SK-N-SH treated with all-trans-retinoic acid at 6 μM for 48 hours (cell line): ENCODE measurements around the gene WIPF2.

Experiments
- ARNTL ChIP-seq: fragments of 450-650 bp; formaldehyde crosslinking; IDR thresholded peaks from 2 replicates; pipeline ENCODE4 v1.5.0; 2020; ENCODE audit warnings: low read depth, mild to moderate bottlenecking, moderate library complexity, borderline replicate concordance
- PATZ1 ChIP-seq: fragments of 250-450 bp; sonication (Bioruptor Pico); IDR thresholded peaks from 2 replicates; pipeline ENCODE4 v1.8.0; 2020; ENCODE audit warnings: mild to moderate bottlenecking, moderate library complexity, borderline replicate concordance
- RARB ChIP-seq: fragments of 250-450 bp; sonication (Bioruptor Pico); IDR thresholded peaks from 2 replicates; pipeline ENCODE4 v1.8.0; 2021; ENCODE audit warnings: mild to moderate bottlenecking, moderate library complexity
- TCF4 ChIP-seq: fragments of 250-450 bp; sonication (Bioruptor Pico); IDR thresholded peaks from 2 replicates; pipeline ENCODE4 v1.8.0; 2021; ENCODE audit warnings: mild to moderate bottlenecking, moderate library complexity, borderline replicate concordance
- TOX ChIP-seq: fragments of 250-450 bp; sonication (Bioruptor Pico); IDR thresholded peaks from 2 replicates; pipeline ENCODE4 v1.8.0; 2021; ENCODE audit warnings: mild to moderate bottlenecking, moderate library complexity, borderline replicate concordance
- ZFP3 ChIP-seq: fragments of 250-450 bp; sonication (Bioruptor Pico); IDR thresholded peaks from 2 replicates; pipeline ENCODE4 v1.5.0; 2020; ENCODE audit warnings: mild to moderate bottlenecking, moderate library complexity
- ZFP30 ChIP-seq: fragments of 450-650 bp; formaldehyde crosslinking; IDR thresholded peaks from 2 replicates; pipeline ENCODE4 v1.5.0; 2022; ENCODE audit warnings: mild to moderate bottlenecking, moderate library complexity
- TF ChIP-seq, protein P1 (sequence below): fragments of 250-450 bp; sonication (Bioruptor Pico); IDR thresholded peaks from 2 replicates; pipeline ENCODE4 v1.8.0; 2021; ENCODE audit warnings: low read depth, mild to moderate bottlenecking, moderate library complexity, borderline replicate concordance
- TF ChIP-seq, protein P2 (sequence below): fragments of 250-450 bp; sonication (Bioruptor Pico); IDR thresholded peaks from 2 replicates; pipeline ENCODE4 v1.5.1; 2020; ENCODE audit warnings: low read depth, mild to moderate bottlenecking, moderate library complexity

- no peak for TF ChIP-seq ZFP3 (CRISPR knock-in tag)
- no peak for TF ChIP-seq RARB (CRISPR knock-in tag)
- TF ChIP-seq, protein P1, sequence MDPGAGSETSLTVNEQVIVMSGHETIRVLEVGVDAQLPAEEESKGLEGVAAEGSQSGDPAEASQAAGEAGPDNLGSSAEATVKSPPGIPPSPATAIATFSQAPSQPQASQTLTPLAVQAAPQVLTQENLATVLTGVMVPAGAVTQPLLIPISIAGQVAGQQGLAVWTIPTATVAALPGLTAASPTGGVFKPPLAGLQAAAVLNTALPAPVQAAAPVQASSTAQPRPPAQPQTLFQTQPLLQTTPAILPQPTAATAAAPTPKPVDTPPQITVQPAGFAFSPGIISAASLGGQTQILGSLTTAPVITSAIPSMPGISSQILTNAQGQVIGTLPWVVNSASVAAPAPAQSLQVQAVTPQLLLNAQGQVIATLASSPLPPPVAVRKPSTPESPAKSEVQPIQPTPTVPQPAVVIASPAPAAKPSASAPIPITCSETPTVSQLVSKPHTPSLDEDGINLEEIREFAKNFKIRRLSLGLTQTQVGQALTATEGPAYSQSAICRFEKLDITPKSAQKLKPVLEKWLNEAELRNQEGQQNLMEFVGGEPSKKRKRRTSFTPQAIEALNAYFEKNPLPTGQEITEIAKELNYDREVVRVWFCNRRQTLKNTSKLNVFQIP (CRISPR knock-in tag): no peak
- no peak for TF ChIP-seq PATZ1 (CRISPR knock-in tag)
- TF ChIP-seq, protein P2, sequence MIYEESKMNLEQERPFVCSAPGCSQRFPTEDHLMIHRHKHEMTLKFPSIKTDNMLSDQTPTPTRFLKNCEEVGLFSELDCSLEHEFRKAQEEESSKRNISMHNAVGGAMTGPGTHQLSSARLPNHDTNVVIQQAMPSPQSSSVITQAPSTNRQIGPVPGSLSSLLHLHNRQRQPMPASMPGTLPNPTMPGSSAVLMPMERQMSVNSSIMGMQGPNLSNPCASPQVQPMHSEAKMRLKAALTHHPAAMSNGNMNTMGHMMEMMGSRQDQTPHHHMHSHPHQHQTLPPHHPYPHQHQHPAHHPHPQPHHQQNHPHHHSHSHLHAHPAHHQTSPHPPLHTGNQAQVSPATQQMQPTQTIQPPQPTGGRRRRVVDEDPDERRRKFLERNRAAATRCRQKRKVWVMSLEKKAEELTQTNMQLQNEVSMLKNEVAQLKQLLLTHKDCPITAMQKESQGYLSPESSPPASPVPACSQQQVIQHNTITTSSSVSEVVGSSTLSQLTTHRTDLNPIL (CRISPR knock-in tag): peak; percentile 18; the same call in 1 of the 2 replicates
- no peak for TF ChIP-seq TOX (CRISPR knock-in tag)
- TF ChIP-seq TCF4 (CRISPR knock-in tag): peak; percentile 66; the same call in 1 of the 2 replicates
- no peak for TF ChIP-seq ZFP30
- no peak for TF ChIP-seq ARNTL (CRISPR knock-in tag)
Observed at GRCh38 chr17:40242774-40243173, 23.7 kb downstream of the WIPF2 start.
